H1 (cell line): ENCODE measurements around the gene FNDC11. TPM values are rescaled to one million over a fixed set of nuclear protein-coding genes. Genes with fewer than 3 reads are reported as not detected.

Experiments used
- CTCF ChIA-PET: fragments of 300-600 bp; sonication (Branson Sonifier 250); formaldehyde crosslinking; loops from one replicate; lab custom pipeline; 2021; ENCODE audit not compliant: partially characterized antibody; lab: Charles Lee
- POLR2A ChIA-PET: fragments of 300-600 bp; sonication (Branson Sonifier 250); formaldehyde crosslinking; loops from one replicate; lab custom pipeline; 2021; ENCODE audit warnings: inconsistent platforms; ENCODE audit not compliant: partially characterized antibody; lab: Charles Lee
- DNase-seq, 2 experiments: peaks; one replicate each; pipeline versions ENCODE4 v3.0.0 to v3.0.0-alpha.2; 2010 to 2022; ENCODE audit warnings: low spot score in 2 of 2, low read depth in 1 of 2, mixed read lengths in 1 of 2
- FAIRE-seq: peaks from 2 replicates; lab custom pipeline; 2011; peaks lifted over from hg19 to GRCh38; lab: Jason Lieb, UNC
- H2AFZ ChIP-seq: 2 replicates; pipeline ENCODE4 v1.8.1; 2012; ENCODE audit warnings: low read length, inconsistent platforms
- H2AK5ac ChIP-seq: 2 replicates; pipeline ENCODE4 v1.6.1; 2013; ENCODE audit warnings: low read depth, low read length
- H2BK120ac ChIP-seq: replicated peaks from 2 replicates; pipeline ENCODE3; 2013; ENCODE audit warnings: low read depth, low read length, inconsistent platforms
- H2BK12ac ChIP-seq: 2 replicates; pipeline ENCODE4 v1.6.1; 2013; ENCODE audit warnings: low read depth, low read length
- H2BK15ac ChIP-seq: 2 replicates; pipeline ENCODE4 v1.6.1; 2013; ENCODE audit warnings: low read length
- H2BK20ac ChIP-seq: 2 replicates; pipeline ENCODE4 v1.6.1; 2013; ENCODE audit warnings: low read length
- H2BK5ac ChIP-seq: 2 replicates; pipeline ENCODE4 v1.6.1; 2013; ENCODE audit warnings: low read depth, low read length
- H3K14ac ChIP-seq: 2 replicates; pipeline ENCODE4 v1.6.1; 2013; ENCODE audit warnings: inconsistent platforms; ENCODE audit not compliant: insufficient read length
- H3K18ac ChIP-seq: 2 replicates; pipeline ENCODE4 v1.6.1; 2013; ENCODE audit warnings: low read length; ENCODE audit errors: extremely low read depth
- H3K23ac ChIP-seq: 2 replicates; pipeline ENCODE4 v1.6.1; 2013; ENCODE audit warnings: inconsistent platforms; ENCODE audit not compliant: insufficient read length
- H3K23me2 ChIP-seq: 2 replicates; pipeline ENCODE4 v1.6.1; 2013; ENCODE audit warnings: low read depth, low read length
- H3K27ac ChIP-seq: 2 replicates; pipeline ENCODE4 v1.6.1; 2011; ENCODE audit warnings: low read depth, low read length, inconsistent platforms
- H3K27me3 ChIP-seq, 4 experiments: replicated peaks in 1 of 4; 1 replicate in 1 of 4; 2 replicates in 3 of 4; pipeline versions ENCODE4 v1.6.1 to v1.8.1; 2011 to 2013; ENCODE audit warnings: low read length in 3 of 4, mild to moderate bottlenecking in 3 of 4, inconsistent platforms in 2 of 4, mixed read lengths in 2 of 4, moderate library complexity in 1 of 4; ENCODE audit not compliant: control insufficient read depth in 3 of 4, insufficient read depth in 3 of 4; ENCODE audit errors: extremely low read depth in 1 of 4
- H3K36me3 ChIP-seq, 4 experiments: 2 replicates each; pipeline versions ENCODE4 v1.6.1 to v1.8.1; 2011 to 2013; ENCODE audit warnings: mild to moderate bottlenecking in 4 of 4, low read length in 3 of 4, moderate library complexity in 2 of 4, control low read depth in 1 of 4, inconsistent platforms in 1 of 4; ENCODE audit not compliant: insufficient read depth in 4 of 4, control insufficient read depth in 2 of 4
- H3K4ac ChIP-seq: replicated peaks from 2 replicates; pipeline ENCODE3; 2013; ENCODE audit warnings: low read length, low read depth, mixed read lengths, inconsistent platforms; ENCODE audit not compliant: insufficient read length
- H3K4me1 ChIP-seq, 4 experiments: replicated peaks in 1 of 4; 1 replicate in 1 of 4; 2 replicates in 3 of 4; pipeline versions ENCODE4 v1.6.1 to v1.8.1; 2011 to 2013; ENCODE audit warnings: low read length in 3 of 4, inconsistent platforms in 2 of 4, mixed read lengths in 1 of 4; ENCODE audit not compliant: insufficient read depth in 4 of 4, control insufficient read depth in 3 of 4
- H3K4me2 ChIP-seq, 2 experiments: 2 replicates each; pipeline versions ENCODE4 v1.6.1 to v1.8.1; 2011 to 2013; ENCODE audit warnings: low read depth in 2 of 2, low read length in 2 of 2, control low read depth in 1 of 2, inconsistent platforms in 1 of 2, mild to moderate bottlenecking in 1 of 2; ENCODE audit not compliant: insufficient read depth in 1 of 2
- H3K4me3 ChIP-seq, 4 experiments: fragments of 200-600, 300-600 bp in 1 of 4; sonication (generic), shearing (Covaris generic), sonication (Bioruptor Twin) in 1 of 4; 2 replicates each; pipeline versions ENCODE4 v1.5.1 to v1.8.1; 2011 to 2016; ENCODE audit warnings: low read length in 4 of 4, low read depth in 3 of 4, control low read depth in 2 of 4, inconsistent platforms in 2 of 4, mild to moderate bottlenecking in 2 of 4, mixed read lengths in 1 of 4, moderate library complexity in 1 of 4; ENCODE audit not compliant: insufficient read depth in 2 of 4; ENCODE audit errors: extremely low read depth in 1 of 4
- H3K56ac ChIP-seq: replicated peaks from 2 replicates; pipeline ENCODE3; 2013; ENCODE audit warnings: low read depth, mild to moderate bottlenecking, mixed read lengths, low read length, inconsistent platforms; ENCODE audit not compliant: insufficient read length
- H3K79me1 ChIP-seq: 2 replicates; pipeline ENCODE4 v1.6.1; 2013; ENCODE audit warnings: low read depth, low read length, control low read depth
- H3K79me2 ChIP-seq, 2 experiments: 2 replicates each; pipeline versions ENCODE4 v1.6.1 to v1.8.1; 2012 to 2013; ENCODE audit warnings: low read length in 2 of 2, mild to moderate bottlenecking in 2 of 2, inconsistent platforms in 1 of 2; ENCODE audit not compliant: insufficient read depth in 2 of 2, control insufficient read depth in 1 of 2
- H3K9ac ChIP-seq, 4 experiments: replicated peaks in 1 of 4; 1 replicate in 1 of 4; 2 replicates in 3 of 4; pipeline versions ENCODE4 v1.6.1 to v1.8.1; 2011 to 2013; ENCODE audit warnings: low read depth in 3 of 4, low read length in 3 of 4, control low read depth in 2 of 4, mild to moderate bottlenecking in 2 of 4, moderate library complexity in 2 of 4, inconsistent platforms in 1 of 4; ENCODE audit errors: extremely low read depth in 1 of 4
- H3K9me3 ChIP-seq, 2 experiments: 2 replicates each; pipeline versions ENCODE4 v1.6.1 to v1.8.1; 2012 to 2013; ENCODE audit warnings: mild to moderate bottlenecking in 2 of 2, moderate library complexity in 2 of 2, control low read depth in 1 of 2, inconsistent platforms in 1 of 2, low read depth in 1 of 2, low read length in 1 of 2, mixed read lengths in 1 of 2; ENCODE audit not compliant: insufficient read depth in 2 of 2
- H4K20me1 ChIP-seq, 2 experiments: replicated peaks in 1 of 2; 2 replicates each; pipeline versions ENCODE3 to v1.8.1; 2011 to 2013; ENCODE audit warnings: inconsistent platforms in 2 of 2, low read length in 2 of 2, mild to moderate bottlenecking in 1 of 2; ENCODE audit not compliant: insufficient read depth in 2 of 2, control insufficient read depth in 1 of 2
- H4K5ac ChIP-seq: 2 replicates; pipeline ENCODE4 v1.6.1; 2013; ENCODE audit warnings: low read length, low read depth, mixed read lengths, inconsistent platforms; ENCODE audit not compliant: insufficient read length
- H4K8ac ChIP-seq: 2 replicates; pipeline ENCODE4 v1.8.0; 2013; ENCODE audit warnings: mild to moderate bottlenecking, moderate library complexity, low read length, inconsistent platforms; ENCODE audit not compliant: insufficient read depth; ENCODE audit errors: extremely low read depth
- H4K91ac ChIP-seq: replicated peaks from 2 replicates; pipeline ENCODE3; 2013; ENCODE audit warnings: low read length, mixed read lengths, inconsistent platforms; ENCODE audit not compliant: insufficient read length
- BACH1 ChIP-seq: IDR thresholded peaks from 2 replicates; pipeline ENCODE4 v1.6.1; 2012; ENCODE audit warnings: low read length, improper control_type of control experiment
- CBX5 ChIP-seq: fragments of 300-800, 300-1000 bp; sonication (generic); IDR thresholded peaks from 2 replicates; pipeline ENCODE4 v1.7.1; 2016; ENCODE audit warnings: antibody characterized with exemption, low read length, low read depth
- CTCF ChIP-seq, 3 experiments: IDR thresholded peaks; 1 replicate in 2 of 3; 2 replicates in 1 of 3; pipeline versions ENCODE4 v1.5.1 to v1.6.1; 2011; ENCODE audit warnings: low read length in 3 of 3, mild to moderate bottlenecking in 3 of 3, inconsistent platforms in 2 of 3, low read depth in 1 of 3, moderate library complexity in 1 of 3; ENCODE audit not compliant: insufficient read depth in 1 of 3; ENCODE audit errors: control extremely low read depth in 1 of 3
- EGR1 ChIP-seq: IDR thresholded peaks from 2 replicates; pipeline ENCODE4 v1.6.1; 2011; ENCODE audit warnings: low read depth, low read length, borderline replicate concordance
- HDAC2 ChIP-seq, 2 experiments: fragments of 300-600 bp in 1 of 2; sonication (generic) in 1 of 2; IDR thresholded peaks; 2 replicates each; pipeline ENCODE4 v1.6.1; 2011 to 2012; ENCODE audit warnings: low read depth in 2 of 2, low read length in 2 of 2, mild to moderate bottlenecking in 2 of 2, moderate library complexity in 2 of 2, borderline replicate concordance in 1 of 2, inconsistent platforms in 1 of 2
- KDM4A ChIP-seq: IDR thresholded peaks from one replicate; pipeline ENCODE4 v1.7.1; 2012; ENCODE audit warnings: low read depth, mild to moderate bottlenecking, moderate library complexity, low read length, inconsistent platforms; ENCODE audit not compliant: severe bottlenecking
- MAFK ChIP-seq: IDR thresholded peaks from 2 replicates; pipeline ENCODE4 v1.6.1; 2012; ENCODE audit warnings: low read depth, mild to moderate bottlenecking, improper control_type of control experiment, low read length
- NRF1 ChIP-seq: IDR thresholded peaks from 2 replicates; pipeline ENCODE4 v1.6.1; 2011; ENCODE audit warnings: mild to moderate bottlenecking, low read depth, low read length, improper control_type of control experiment
- RBBP5 ChIP-seq: IDR thresholded peaks from 2 replicates; pipeline ENCODE4 v1.7.1; 2012; ENCODE audit warnings: low read depth, mild to moderate bottlenecking, inconsistent platforms, low read length, moderate library complexity, borderline replicate concordance
- RXRA ChIP-seq: IDR thresholded peaks from 2 replicates; pipeline ENCODE4 v1.6.1; 2011; ENCODE audit warnings: low read depth, mild to moderate bottlenecking, low read length, moderate library complexity; ENCODE audit not compliant: insufficient read depth
- SIX5 ChIP-seq: IDR thresholded peaks from 2 replicates; pipeline ENCODE4 v1.6.1; 2011; ENCODE audit warnings: mild to moderate bottlenecking, low read depth, low read length
- SUZ12 ChIP-seq: fragments of 200-600 bp; sonication (generic); IDR thresholded peaks from 2 replicates; pipeline ENCODE4 v1.6.1; 2012; ENCODE audit warnings: mild to moderate bottlenecking, inconsistent platforms, low read length, moderate library complexity, mixed read lengths
- WGBS, 2 experiments: shearing (Covaris generic) in 1 of 2; methylation state at CpG; one replicate each; pipeline versions ENCODE4 v1.1.6 to v1.1.7; 2013 to 2015; ENCODE audit warnings: low lambda C conversion rate in 2 of 2, mixed read lengths in 2 of 2, inconsistent platforms in 1 of 2, low coverage in 1 of 2, missing lambda C conversion rate in 1 of 2; ENCODE audit not compliant: insufficient replicate concordance in 2 of 2, insufficient coverage in 1 of 2, insufficient read length in 1 of 2; ENCODE audit errors: extremely low coverage in 1 of 2, missing lambda C conversion rate in 1 of 2; 5-methylcytosine and 5-hydroxymethylcytosine counted together
- polyA plus RNA-seq, 7 experiments: library from polyadenylated mRNA; depleted of rRNA in 3 of 7; stranded (reverse) in 5 of 7; unstranded in 2 of 7; fragments of >200 nt in 5 of 7; fragments of 200-250 nt in 2 of 7; gene quantifications; 1 replicate in 5 of 7; 2 replicates in 1 of 7; 4 replicates in 1 of 7; pipeline versions ENCODE4 v1.2.1 to v1.2.3, GENCODE V29; 2011 to 2013; ENCODE audit warnings: missing spikeins in 2 of 7, mixed read lengths in 2 of 7
- total RNA-seq: library from RNA; stranded (reverse); fragmentation: NEBNext Ultra II Directional; extraction: Animal tissue kit (Norgen Biotek cat#: 25700); gene quantifications from 2 replicates; pipeline ENCODE4 v1.2.1, GENCODE V29; 2021

The FNDC11 gene
- total and polyA plus RNA-seq, 2 of the 8 experiments (the other 6 are each of a cell fraction or from before 2014, with no cell fraction given): 2.6 to 8.8 TPM

- Histone ChIP-seq H4K5ac (no peak overlapping the region), H3K9ac (no peak overlapping the region), H3K23ac (no peak overlapping the region), H2BK20ac (no peak overlapping the region), H3K4me3 (no peak overlapping the region), H3K79me1 (no peaks in the 10 kb centered on the region), H3K18ac (no peak overlapping the region), H2BK12ac (no peak overlapping the region), H2AK5ac (no peak overlapping the region), H3K27me3 (peaks cover 0 to 2% (median 0%) of the 10 kb centered on the region in 4 experiments; a peak in 1 of 7 replicates), H3K56ac (no peak overlapping the region), H3K79me2 (no peaks in the 10 kb centered on the region), H3K4me1 (no peaks in the 10 kb centered on the region), H3K14ac (no peak overlapping the region), H3K27ac (no peak overlapping the region), H3K23me2 (no peaks in the 10 kb centered on the region), H2BK5ac (no peak overlapping the region), H4K91ac (no peak overlapping the region), H4K20me1 (peaks cover 0 to 5% of the 10 kb centered on the region in 2 experiments), H2AFZ (no peak overlapping the region), H3K9me3 (no peaks in the 10 kb centered on the region), H4K8ac (no peak overlapping the region), H3K4me2 (no peak overlapping the region), H2BK15ac (no peak overlapping the region), H3K36me3 (no peaks in the 10 kb centered on the region), H2BK120ac (no peak overlapping the region), H3K4ac (no peak overlapping the region)
- WGBS, 2 experiments: 88% methylated on average over 3 of the region's 3 CpGs; no CpG with 5 or more reads in 1 of the 2 experiments
- FAIRE-seq (no peak), DNase-seq (no peak)
- CTCF ChIA-PET: no interaction called here
- POLR2A ChIA-PET: no interaction called here
- TF ChIP-seq KDM4A: no peak
- TF ChIP-seq SIX5: no peak
- TF ChIP-seq RXRA: no peak
- TF ChIP-seq CBX5: no peak
- no peak for TF ChIP-seq CTCF (IDR thresholded peaks at IDR 0.05; ENCODE audit: control extremely low read depth in 1 of 3, insufficient read depth in 1 of 3, low read depth in 1 of 3, low read length in 3 of 3)
- no peak for TF ChIP-seq RBBP5
- TF ChIP-seq BACH1: no peak
- TF ChIP-seq SUZ12: no peak
- no peak for TF ChIP-seq NRF1
- TF ChIP-seq MAFK: no peak
- no peak for TF ChIP-seq EGR1
- TF ChIP-seq HDAC2 (IDR thresholded peaks at IDR 0.05; ENCODE audit: borderline replicate concordance in 1 of 2, low read depth in 2 of 2, low read length in 2 of 2): no peak
Observed at GRCh38 chr20:63513207-63513606, 40.8 kb upstream of the FNDC11 start.
